ENCODE measurements around the gene ATP6V0D1. TPM values are rescaled to one million over a fixed set of nuclear protein-coding genes. Genes with fewer than 3 reads are reported as not detected.

Gene ATP6V0D1
- total and polyA plus RNA-seq, 8 donors = 48.5 to 185 (median 58.6) TPM

- Histone ChIP-seq H3K36me3 (no peaks in the 10 kb centered on the region), H3K27me3 (peaks cover 0 to 10% of the 10 kb centered on the region in 2 donors), H3K4me1 (peaks cover 3 to 35% of the 10 kb centered on the region in 2 donors), H3K4me3 (no peak overlapping the region), H3K27ac (no peak overlapping the region), H3K9me3 (no peaks in the 10 kb centered on the region)
- intact Hi-C loops (cut with DNase I) = no loop called here
- DNase-seq (no peak), ATAC-seq (no peak)
- TF ChIP-seq, protein P1, sequence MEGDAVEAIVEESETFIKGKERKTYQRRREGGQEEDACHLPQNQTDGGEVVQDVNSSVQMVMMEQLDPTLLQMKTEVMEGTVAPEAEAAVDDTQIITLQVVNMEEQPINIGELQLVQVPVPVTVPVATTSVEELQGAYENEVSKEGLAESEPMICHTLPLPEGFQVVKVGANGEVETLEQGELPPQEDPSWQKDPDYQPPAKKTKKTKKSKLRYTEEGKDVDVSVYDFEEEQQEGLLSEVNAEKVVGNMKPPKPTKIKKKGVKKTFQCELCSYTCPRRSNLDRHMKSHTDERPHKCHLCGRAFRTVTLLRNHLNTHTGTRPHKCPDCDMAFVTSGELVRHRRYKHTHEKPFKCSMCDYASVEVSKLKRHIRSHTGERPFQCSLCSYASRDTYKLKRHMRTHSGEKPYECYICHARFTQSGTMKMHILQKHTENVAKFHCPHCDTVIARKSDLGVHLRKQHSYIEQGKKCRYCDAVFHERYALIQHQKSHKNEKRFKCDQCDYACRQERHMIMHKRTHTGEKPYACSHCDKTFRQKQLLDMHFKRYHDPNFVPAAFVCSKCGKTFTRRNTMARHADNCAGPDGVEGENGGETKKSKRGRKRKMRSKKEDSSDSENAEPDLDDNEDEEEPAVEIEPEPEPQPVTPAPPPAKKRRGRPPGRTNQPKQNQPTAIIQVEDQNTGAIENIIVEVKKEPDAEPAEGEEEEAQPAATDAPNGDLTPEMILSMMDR (IDR thresholded peaks at IDR 0.05) = no peak
Observed at GRCh38 chr16:67411339-67411738, 69.6 kb downstream of the ATP6V0D1 start.

DNA sequence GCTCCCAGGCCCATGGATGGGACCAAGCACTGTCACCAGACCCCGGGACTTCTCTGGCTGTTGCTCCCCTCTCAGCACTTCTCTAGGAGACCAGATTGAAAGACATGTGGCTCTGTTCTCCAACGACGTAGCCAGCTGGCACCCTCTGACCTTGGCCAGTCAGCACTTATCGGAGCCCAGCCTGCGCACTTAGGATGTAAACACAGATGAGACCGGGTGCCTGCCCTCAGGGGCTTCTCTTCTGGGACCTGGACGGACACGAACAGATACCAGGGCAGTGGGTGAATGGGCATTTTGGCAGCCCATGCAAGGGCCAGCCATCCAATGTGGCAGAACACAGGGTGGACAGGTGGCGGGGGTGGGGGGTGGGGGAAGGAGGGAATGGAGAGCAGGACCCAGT lies 71.3 kb downstream of the ATP6V0D1 start:
- TF ChIP-seq, protein P1 (IDR thresholded peaks at IDR 0.05) = no peak
- peaks cover 0 to 18% of the 10 kb centered on the region in 2 donors for H3K4me1 ChIP-seq
- no peak for ATAC-seq
- no peak for DNase-seq
- no peaks in the 10 kb centered on the region for H3K36me3 ChIP-seq
- no peak overlapping the region for H3K27ac ChIP-seq
- intact Hi-C loops (cut with DNase I) = no loop called here
- H3K27me3 ChIP-seq = no peaks in the 10 kb centered on the region
- no peaks in the 10 kb centered on the region for H3K9me3 ChIP-seq
- H3K4me3 ChIP-seq = no peak overlapping the region

DNA sequence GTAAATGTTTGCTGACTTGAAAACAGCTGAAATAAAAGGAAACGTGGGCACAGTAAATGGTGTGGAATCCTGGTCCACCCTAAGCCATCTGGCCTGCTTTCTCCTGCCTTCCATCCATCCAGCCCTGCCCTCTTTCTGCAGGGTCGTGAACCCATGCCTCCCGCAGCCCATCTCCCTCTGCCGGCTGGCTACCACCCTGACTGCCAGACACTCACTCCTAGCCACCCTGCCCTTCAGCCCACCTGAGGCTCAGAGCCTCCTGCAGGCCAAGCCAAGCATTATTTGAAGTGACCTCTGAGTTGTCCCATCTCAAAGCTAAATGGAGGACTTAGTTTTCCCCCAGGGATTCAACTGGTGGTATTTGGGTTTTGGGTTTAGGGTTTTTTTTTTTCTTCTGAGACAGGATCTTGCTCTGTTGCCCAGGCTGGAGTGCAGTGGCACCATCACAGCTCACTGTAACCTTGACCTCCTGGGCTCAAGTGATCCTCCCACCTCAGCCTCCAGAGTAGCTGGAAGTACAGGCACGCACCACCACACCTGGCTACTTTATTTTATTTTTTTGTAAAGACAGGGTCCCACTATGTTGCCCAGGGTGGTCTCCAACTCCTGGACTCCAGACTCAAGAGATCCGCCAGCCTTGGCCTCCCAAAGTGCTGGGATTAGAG lies 73.0 kb downstream of the ATP6V0D1 start:
- no peak overlapping the region for H3K4me3 ChIP-seq
- intact Hi-C loops (cut with DNase I) = no loop called here

DNA sequence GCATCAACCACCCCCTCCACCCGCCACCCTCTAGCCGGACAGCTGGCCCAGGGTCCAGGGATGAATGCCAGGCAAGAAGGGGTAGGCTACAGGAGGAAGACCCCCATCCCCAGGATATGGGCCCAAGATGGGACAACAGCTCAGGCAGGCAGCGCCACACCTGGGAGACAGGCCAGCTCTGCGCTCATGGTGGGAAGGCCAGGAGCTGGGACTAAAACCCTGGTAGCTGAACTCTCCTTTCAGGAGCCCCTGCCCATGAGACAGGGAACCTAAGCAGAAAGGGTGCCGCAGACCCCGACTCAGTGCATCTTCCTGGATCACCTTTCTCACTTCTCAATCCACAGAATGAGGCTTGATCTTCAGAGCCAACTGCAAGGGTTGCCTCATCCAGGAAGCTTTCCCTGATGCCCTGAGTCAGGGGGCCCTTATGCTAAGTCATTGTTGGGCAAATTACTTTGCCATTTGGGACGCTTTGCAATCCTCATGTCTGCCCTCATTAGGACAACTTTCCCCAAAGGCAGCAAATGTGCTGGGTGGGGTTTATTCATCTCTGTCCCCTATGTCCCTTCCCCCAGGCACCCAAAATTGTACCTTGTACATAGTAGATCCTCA lies 73.7 kb downstream of the ATP6V0D1 start:
- no peaks in the 10 kb centered on the region for H3K36me3 ChIP-seq
- TF ChIP-seq, protein P1 (IDR thresholded peaks at IDR 0.05) = no peak
- peak overlapping the region; percentile 13 to 70 for H3K27ac ChIP-seq
- intact Hi-C loops (cut with DNase I) = no loop called here
- no peak for ATAC-seq
- no peak for DNase-seq
- H3K4me1 ChIP-seq = peaks cover 6 to 25% of the 10 kb centered on the region in 2 donors
- H3K27me3 ChIP-seq = no peaks in the 10 kb centered on the region
- H3K4me3 ChIP-seq = no peak overlapping the region
- no peaks in the 10 kb centered on the region for H3K9me3 ChIP-seq

More for the DNA sequence above, 73.0 kb downstream of the ATP6V0D1 start:
- Histone ChIP-seq H3K27ac (no peak overlapping the region), H3K27me3 (no peaks in the 10 kb centered on the region), H3K4me1 (peaks cover 6 to 25% of the 10 kb centered on the region in 2 donors), H3K36me3 (no peaks in the 10 kb centered on the region), H3K9me3 (no peaks in the 10 kb centered on the region)
- DNase-seq (no peak), ATAC-seq (no peak)
- TF ChIP-seq, protein P1 (IDR thresholded peaks at IDR 0.05) = no peak

DNA sequence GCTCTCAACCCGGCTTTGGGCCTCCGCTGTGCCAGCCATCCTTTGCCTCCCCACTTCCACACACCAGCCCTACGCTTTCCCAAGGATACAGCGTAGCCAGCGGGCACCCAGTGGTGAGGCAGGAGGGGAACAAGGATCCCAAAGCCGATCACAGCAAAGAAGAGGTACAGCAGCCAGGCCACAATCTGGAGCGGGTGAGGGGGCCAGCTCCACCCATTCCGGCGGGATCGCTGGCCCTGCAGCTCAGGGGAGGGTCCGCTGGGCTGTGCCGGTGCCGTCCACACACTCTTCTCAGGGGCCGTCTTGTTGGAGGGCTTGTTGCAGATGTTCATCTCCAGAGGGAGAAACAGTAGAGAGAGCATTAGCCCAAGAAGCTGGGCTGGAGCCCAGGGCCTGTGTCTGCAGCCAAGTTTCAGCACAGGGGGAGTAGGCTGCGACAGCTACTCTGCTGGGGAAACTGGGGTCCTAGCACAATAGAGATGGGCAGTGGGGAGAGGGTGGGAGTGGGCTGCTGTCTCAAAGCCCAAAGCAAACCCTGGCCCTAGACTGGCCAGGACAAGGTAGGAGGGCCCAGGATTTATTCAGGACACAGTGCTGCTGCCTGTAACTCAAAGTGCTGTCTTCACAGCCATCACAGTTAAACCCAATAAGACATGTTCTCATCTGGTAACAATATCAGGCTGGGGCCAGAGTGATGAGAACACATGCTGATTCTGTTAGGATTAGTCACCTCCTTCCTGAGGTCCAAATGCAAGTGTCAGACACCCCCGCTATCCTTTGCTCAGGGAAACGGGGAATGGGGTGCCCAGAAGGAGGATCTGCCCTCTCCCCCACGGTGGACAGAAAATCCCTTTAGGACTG lies 74.6 kb downstream of the ATP6V0D1 start:
- TF ChIP-seq, protein P1 (IDR thresholded peaks at IDR 0.05) = no peak
- Histone ChIP-seq H3K36me3 (no peaks in the 10 kb centered on the region), H3K9me3 (no peaks in the 10 kb centered on the region), H3K4me1 (peaks cover 6 to 25% of the 10 kb centered on the region in 2 donors), H3K4me3 (no peak overlapping the region), H3K27me3 (no peaks in the 10 kb centered on the region), H3K27ac (peak overlapping the region; percentile 31 to 70)
- DNase-seq (peak in 1 of 4 donors; percentile 61), ATAC-seq (peak; percentile 3)
- intact Hi-C loops (cut with DNase I) = no loop called here

All from left lung (tissue), 10 donors.